Tibial nerve (tissue), 4 donors: Measurements from ENCODE around the gene PROCR. TPM values are rescaled to one million over a fixed set of nuclear protein-coding genes. Genes with fewer than 3 reads are reported as not detected.
A peak's percentile ranks its signal among the peaks of the same experiment; 100 is the strongest.

Experiments
- DNase-seq, 2 donors: peaks; one replicate each; pipeline ENCODE4 v3.0.0-alpha.2; 2019; ENCODE audit warnings: low spot score in 2 of 2
- H3K27ac ChIP-seq, 4 donors: fragments of 200-600 bp; sonication (generic) in 3 of 4; one replicate each; pipeline ENCODE4 v1.5.1; 2017 to 2019; ENCODE audit warnings: mild to moderate bottlenecking in 1 of 4
- H3K27me3 ChIP-seq, 2 donors: fragments of 200-600 bp; sonication (generic) in 1 of 2; one replicate each; pipeline versions ENCODE4 v1.5.1 to v1.6.0; 2017 to 2019
- H3K36me3 ChIP-seq, 3 donors: fragments of 200-600 bp; sonication (generic); one replicate each; pipeline ENCODE4 v1.5.1; 2018 to 2019
- H3K4me1 ChIP-seq, 4 donors: fragments of 200-600 bp; sonication (generic) in 3 of 4; one replicate each; pipeline ENCODE4 v1.5.1; 2017 to 2019
- H3K4me3 ChIP-seq, 4 donors: fragments of 200-600 bp; sonication (generic) in 3 of 4; one replicate each; pipeline ENCODE4 v1.5.1; 2017 to 2019; ENCODE audit warnings: mild to moderate bottlenecking in 1 of 4, moderate library complexity in 1 of 4
- H3K9me3 ChIP-seq, 4 donors: fragments of 200-600 bp; sonication (generic) in 3 of 4; one replicate each; pipeline ENCODE4 v1.5.1; 2017 to 2019
- EP300 ChIP-seq, 2 donors: sonication (generic); formaldehyde crosslinking; IDR thresholded peaks; one replicate each; pipeline ENCODE4 v1.6.1; 2017; ENCODE audit warnings: antibody characterized with exemption in 2 of 2, mild to moderate bottlenecking in 1 of 2
- POLR2A ChIP-seq, 2 donors: fragments of 450-650 bp; IDR thresholded peaks; one replicate each; pipeline ENCODE4 v1.6.1; 2017; ENCODE audit warnings: antibody characterized with exemption in 2 of 2, mild to moderate bottlenecking in 2 of 2, moderate library complexity in 2 of 2
- WGBS, 2 donors: methylation state at CpG; one replicate each; pipeline ENCODE4 v1.1.5; 2018; 5-methylcytosine and 5-hydroxymethylcytosine counted together
- total RNA-seq, 4 donors: library from RNA; depleted of rRNA; stranded (reverse); fragments of >200 nt; gene quantifications; one replicate each; pipeline ENCODE4 v1.1.0, GENCODE V29; 2016
- TF ChIP-seq, protein P1 (sequence below), 5 experiments: fragments of 200-600 bp in 3 of 5; fragments of 450-650 bp in 2 of 5; sonication (generic) in 3 of 5; IDR thresholded peaks; one replicate each; pipeline ENCODE4 v1.5.1; 2016 to 2019; ENCODE audit warnings: antibody characterized with exemption in 5 of 5, mild to moderate bottlenecking in 3 of 5, moderate library complexity in 2 of 5

The PROCR gene
- total RNA-seq, 4 donors from 2014 or later: 40.9 to 132 (median 94.6) TPM

DNA sequence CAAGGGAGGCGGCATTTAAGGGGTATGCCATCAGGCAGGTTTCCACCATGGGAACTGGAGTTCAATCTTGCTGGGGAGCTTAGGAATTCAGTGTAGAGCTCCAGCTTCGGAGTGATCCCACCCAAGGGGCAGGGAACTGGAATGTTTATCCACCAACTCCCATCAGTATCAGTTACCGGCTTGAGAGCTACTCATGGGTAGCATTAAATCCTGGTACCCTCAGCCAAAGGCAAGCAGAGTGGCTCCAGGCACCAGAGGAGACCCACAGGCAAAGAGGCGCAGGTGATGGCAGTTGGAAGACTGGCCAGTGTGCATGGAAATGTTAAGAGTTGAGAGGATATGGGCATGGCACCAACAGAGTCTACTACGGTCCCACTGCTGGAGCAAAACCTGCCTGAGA lies 38.8 kb upstream of the PROCR start:
- Histone ChIP-seq H3K36me3 (peaks cover 0 to 92% (median 12%) of the 10 kb centered on the region in 3 donors), H3K27ac (no peak overlapping the region), H3K9me3 (no peaks in the 10 kb centered on the region), H3K27me3 (no peaks in the 10 kb centered on the region), H3K4me1 (peaks cover 0 to 35% (median 0%) of the 10 kb centered on the region in 4 donors), H3K4me3 (no peak overlapping the region)
- TF ChIP-seq POLR2A (IDR thresholded peaks at IDR 0.05) (no peak), EP300 (IDR thresholded peaks at IDR 0.05) (no peak)
- TF ChIP-seq, protein P1, sequence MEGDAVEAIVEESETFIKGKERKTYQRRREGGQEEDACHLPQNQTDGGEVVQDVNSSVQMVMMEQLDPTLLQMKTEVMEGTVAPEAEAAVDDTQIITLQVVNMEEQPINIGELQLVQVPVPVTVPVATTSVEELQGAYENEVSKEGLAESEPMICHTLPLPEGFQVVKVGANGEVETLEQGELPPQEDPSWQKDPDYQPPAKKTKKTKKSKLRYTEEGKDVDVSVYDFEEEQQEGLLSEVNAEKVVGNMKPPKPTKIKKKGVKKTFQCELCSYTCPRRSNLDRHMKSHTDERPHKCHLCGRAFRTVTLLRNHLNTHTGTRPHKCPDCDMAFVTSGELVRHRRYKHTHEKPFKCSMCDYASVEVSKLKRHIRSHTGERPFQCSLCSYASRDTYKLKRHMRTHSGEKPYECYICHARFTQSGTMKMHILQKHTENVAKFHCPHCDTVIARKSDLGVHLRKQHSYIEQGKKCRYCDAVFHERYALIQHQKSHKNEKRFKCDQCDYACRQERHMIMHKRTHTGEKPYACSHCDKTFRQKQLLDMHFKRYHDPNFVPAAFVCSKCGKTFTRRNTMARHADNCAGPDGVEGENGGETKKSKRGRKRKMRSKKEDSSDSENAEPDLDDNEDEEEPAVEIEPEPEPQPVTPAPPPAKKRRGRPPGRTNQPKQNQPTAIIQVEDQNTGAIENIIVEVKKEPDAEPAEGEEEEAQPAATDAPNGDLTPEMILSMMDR (IDR thresholded peaks at IDR 0.05): no peak
- WGBS, 2 donors: 72 to 79% methylated on average over 5 of the region's 5 CpGs
- DNase-seq: no peak

DNA sequence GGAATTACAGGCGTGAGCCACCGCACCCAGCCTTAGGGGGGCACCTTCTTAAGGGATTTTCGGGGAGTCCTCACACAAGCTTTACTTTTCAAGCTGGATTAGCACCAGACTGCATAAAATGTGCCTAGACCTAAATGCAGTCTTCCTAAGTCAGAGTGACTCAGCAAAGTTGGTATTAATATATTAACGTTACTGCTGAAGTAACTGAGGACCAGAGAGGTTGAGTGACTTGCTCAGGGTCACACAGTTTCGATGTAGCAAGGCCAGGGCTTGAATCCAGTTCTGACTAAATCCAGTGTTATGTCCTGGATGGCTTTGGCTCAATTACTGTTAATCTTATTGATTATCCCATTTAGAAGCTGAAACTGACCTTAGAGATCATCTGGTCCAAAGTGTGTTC lies 38.1 kb upstream of the PROCR start:
- H3K4me3 ChIP-seq: no peak overlapping the region
- DNase-seq: no peak
- TF ChIP-seq EP300 (IDR thresholded peaks at IDR 0.05) (no peak), POLR2A (IDR thresholded peaks at IDR 0.05) (no peak)
- TF ChIP-seq, protein P1 (IDR thresholded peaks at IDR 0.05): no peak
- H3K9me3 ChIP-seq: no peaks in the 10 kb centered on the region
- H3K4me1 ChIP-seq: peaks cover 0 to 35% (median 0%) of the 10 kb centered on the region in 4 donors
- 85 to 86% methylated on average over 5 of the region's 5 CpGs for WGBS, 2 donors
- no peaks in the 10 kb centered on the region for H3K27me3 ChIP-seq
- H3K36me3 ChIP-seq: peaks cover 0 to 94% (median 15%) of the 10 kb centered on the region in 3 donors
- peak overlapping the region in 1 of 4 donors; percentile 78 for H3K27ac ChIP-seq

DNA sequence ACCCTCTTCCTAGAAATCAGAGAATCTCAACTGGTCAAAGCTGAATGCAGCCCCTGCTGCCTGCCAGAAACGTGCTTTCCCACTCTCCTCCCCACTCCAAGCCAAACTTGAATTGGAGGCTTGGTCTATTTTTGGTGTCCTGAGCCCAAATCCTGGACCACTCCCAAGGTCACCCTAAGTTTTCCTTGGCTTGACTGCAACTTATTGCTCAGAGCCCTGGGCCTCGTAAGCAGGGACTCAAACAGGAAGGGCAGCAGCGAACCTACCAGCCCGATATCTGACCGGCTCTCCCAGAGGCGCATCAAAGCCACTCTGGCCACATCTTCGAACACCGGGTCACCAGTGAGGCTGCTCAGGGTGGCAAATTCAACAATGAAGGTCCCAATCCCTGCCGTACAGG lies 37.4 kb upstream of the PROCR start:
- H3K4me1 ChIP-seq: peaks cover 0 to 35% (median 0%) of the 10 kb centered on the region in 4 donors
- no peak overlapping the region for H3K4me3 ChIP-seq
- DNase-seq: peak; percentile 38 to 53
- H3K27me3 ChIP-seq: no peaks in the 10 kb centered on the region
- H3K27ac ChIP-seq: peak overlapping the region in 3 of 4 donors; percentile 36 to 78 (median 42)
- peaks cover 0 to 94% (median 15%) of the 10 kb centered on the region in 3 donors for H3K36me3 ChIP-seq
- no peaks in the 10 kb centered on the region for H3K9me3 ChIP-seq
- WGBS, 2 donors: 54 to 58% methylated on average over 8 to 9 of the region's 9 CpGs
- TF ChIP-seq EP300 (IDR thresholded peaks at IDR 0.05): no peak
- TF ChIP-seq, protein P1 (IDR thresholded peaks at IDR 0.05): no peak
- no peak for TF ChIP-seq POLR2A (IDR thresholded peaks at IDR 0.05)

DNA sequence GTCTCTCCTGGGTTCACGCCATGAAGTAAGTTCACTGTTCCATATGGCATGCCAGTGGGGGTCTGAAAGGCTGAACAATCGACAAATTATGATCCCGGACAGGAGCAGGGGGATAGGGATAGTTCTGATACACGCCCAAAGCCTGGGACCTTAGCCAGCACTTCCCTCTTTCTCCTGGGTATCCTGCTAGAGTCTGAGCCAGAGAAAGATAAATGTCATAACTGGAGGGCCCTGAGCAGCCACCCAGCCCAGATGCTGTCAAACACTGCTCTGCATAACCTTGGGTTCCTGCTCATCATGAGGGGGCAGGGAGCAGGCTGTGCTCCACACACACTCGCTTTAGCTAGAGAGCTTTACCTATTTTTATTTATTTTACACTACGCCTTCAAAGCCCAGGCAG lies 37.0 kb upstream of the PROCR start:
- no peak for DNase-seq
- Histone ChIP-seq H3K4me1 (peaks cover 0 to 35% (median 0%) of the 10 kb centered on the region in 4 donors), H3K27ac (peak overlapping the region in 3 of 4 donors; percentile 36 to 78 (median 42)), H3K27me3 (no peaks in the 10 kb centered on the region), H3K4me3 (no peak overlapping the region), H3K9me3 (no peaks in the 10 kb centered on the region), H3K36me3 (peaks cover 0 to 93% (median 15%) of the 10 kb centered on the region in 3 donors)
- WGBS, 2 donors: 70 to 73% methylated on average over 6 of the region's 6 CpGs
- TF ChIP-seq EP300 (IDR thresholded peaks at IDR 0.05) (no peak), POLR2A (IDR thresholded peaks at IDR 0.05) (no peak)
- TF ChIP-seq, protein P1 (IDR thresholded peaks at IDR 0.05): no peak

DNA sequence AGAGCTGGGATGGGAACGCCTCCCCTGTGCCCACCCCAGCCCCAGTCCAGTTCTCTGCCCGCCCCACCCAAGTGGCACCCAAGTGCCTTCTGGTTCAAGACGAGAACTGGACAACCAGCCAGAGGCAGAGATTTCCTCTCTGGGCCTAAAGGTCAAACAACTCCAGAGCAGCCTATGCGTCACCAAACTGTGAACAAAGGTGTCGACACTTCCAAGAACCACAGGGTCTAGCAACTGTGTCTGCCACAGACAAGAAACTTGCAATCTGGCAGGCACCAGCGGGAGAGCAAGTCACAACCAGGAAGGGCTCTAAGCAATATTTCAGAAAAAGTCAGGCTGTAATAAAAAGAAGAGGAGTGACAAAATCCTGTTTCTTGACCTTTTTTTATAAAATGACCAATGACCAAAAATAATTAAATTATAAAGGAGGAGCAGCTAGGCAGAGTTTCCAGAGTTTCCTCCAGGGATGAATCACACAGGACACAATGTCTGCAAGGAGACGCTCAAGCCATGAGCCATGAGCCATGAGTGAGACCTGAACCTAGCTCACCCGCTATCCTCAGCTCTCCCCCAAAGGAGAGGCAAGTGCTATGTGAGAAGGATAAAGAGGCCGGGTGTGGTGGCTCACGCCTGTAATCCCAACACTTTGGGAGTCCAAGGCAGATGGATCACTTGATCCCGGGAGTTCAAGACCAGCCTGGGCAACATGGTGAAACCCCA lies 35.8 kb upstream of the PROCR start:
- WGBS, 2 donors: 77 to 85% methylated on average over 11 of the region's 11 CpGs
- peak overlapping the region in 3 of 4 donors; percentile 51 to 78 (median 52) for H3K27ac ChIP-seq
- no peak overlapping the region for H3K4me3 ChIP-seq
- peak in 1 of 2 donors; percentile 54 for TF ChIP-seq EP300 (IDR thresholded peaks at IDR 0.05)
- TF ChIP-seq, protein P1 (IDR thresholded peaks at IDR 0.05): no peak
- H3K9me3 ChIP-seq: no peaks in the 10 kb centered on the region
- peaks cover 0 to 35% (median 0%) of the 10 kb centered on the region in 4 donors for H3K4me1 ChIP-seq
- peak in 1 of 2 donors; percentile 48 for DNase-seq
- H3K27me3 ChIP-seq: no peaks in the 10 kb centered on the region
- peaks cover 0 to 90% (median 15%) of the 10 kb centered on the region in 3 donors for H3K36me3 ChIP-seq
